ENCODE results near the gene PTGS1. TPM values are rescaled to one million over a fixed set of nuclear protein-coding genes. Genes with fewer than 3 reads are reported as not detected.
A peak's percentile ranks its signal among the peaks of the same experiment; 100 is the strongest.
"Not testable (repeated sequence)": the region's sequence is repeated elsewhere in the genome, so short reads cannot be mapped to it uniquely, and the experiment has no call there.

PTGS1 gene
- total RNA-seq (2012; rRNA removed): 28.4 and 80.4 TPM in 2 replicates

DNA sequence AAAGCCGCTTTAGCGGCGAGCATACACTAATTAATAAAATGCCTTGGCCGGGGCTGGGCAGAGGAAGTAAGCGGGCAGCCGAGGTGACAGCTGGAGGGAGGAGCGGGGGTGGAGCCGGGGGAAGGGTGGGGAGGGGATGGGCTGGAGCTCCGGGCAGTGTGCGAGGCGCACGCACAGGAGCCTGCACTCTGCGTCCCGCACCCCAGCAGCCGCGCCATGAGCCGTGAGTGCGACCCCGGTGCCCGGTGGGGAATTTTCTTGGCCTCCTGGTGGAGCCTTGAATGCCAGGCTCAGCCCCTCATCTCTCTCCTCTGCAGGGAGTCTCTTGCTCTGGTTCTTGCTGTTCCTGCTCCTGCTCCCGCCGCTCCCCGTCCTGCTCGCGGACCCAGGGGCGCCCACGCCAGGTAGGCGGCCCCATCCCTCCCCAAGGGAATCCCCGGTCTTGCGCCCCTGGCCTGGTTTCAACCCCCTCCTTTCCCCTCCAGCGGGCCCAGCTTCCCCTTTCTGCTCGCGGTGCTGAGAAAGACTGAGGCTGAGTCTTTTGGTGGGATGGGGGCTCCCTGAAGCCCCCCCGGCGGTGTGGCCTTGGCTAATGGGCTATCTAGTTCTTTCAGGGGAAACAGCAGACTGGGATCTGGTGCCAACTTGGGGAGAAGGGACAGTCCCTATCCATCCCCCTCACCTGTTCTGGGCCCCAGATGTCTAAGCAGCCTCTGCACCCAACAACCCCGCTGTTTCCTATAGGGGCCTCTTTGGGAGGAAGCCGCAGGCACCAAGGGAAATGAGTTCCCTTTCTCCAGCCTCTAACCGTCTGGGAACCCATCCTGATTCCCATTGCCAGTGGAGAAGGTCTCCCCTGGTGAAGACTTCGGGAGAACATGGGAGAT, at the start of gene PTGS1:
TSS of gene PTGS1 (plus strand) at position 156 of the 887 bp plus-strand sequence. CDS start at position 217, 61 bp downstream.
- Histone ChIP-seq H3K36me3 (ENCODE audit: insufficient read depth, low read length) (no peaks in the 10 kb centered on the region), H3K4me2 (ENCODE audit: low read length) (peak within 1 kb of the TSS; percentile 85), H3K27me3 (ENCODE audit: control insufficient read depth, insufficient read depth, low read length) (no peaks in the 10 kb centered on the region), H3K4me3 (ENCODE audit: low read length) (peak within 1 kb of the TSS; percentile 69), H3K9ac (ENCODE audit: low read depth, low read length) (peak within 1 kb of the TSS; percentile 63), H3K9me3 (replicated peaks; ENCODE audit: low read length) (no peaks in the 10 kb centered on the region), H3K4me1 (ENCODE audit: control insufficient read depth, insufficient read depth, low read length) (peaks cover 36% of the 10 kb centered on the region)

DNA sequence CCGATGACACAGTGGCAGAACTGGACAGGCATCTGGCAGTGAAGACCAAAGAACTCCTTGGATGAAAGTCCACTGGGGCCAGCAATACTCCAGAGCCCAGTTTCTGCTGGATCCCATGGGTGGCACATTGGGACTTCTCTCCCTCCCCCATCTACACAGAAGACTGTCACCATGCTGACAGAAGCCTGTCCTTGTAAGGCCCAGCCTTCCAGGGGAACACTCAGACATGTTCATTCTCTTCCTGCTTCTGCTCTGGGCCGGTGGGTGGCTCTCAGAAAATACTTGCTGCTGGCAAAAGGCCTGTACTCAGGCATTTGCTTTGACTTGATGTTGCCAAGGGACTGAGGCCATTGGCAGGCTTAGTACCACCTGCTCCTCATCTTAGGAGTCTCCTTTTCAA, 48.3 kb upstream of the PTGS1 start:
- Histone ChIP-seq H3K9me3 (replicated peaks; ENCODE audit: low read length) (no peaks in the 10 kb centered on the region), H3K9ac (ENCODE audit: low read depth, low read length) (no peak overlapping the region), H3K4me3 (ENCODE audit: low read length) (no peak overlapping the region), H3K4me2 (ENCODE audit: low read length) (no peak overlapping the region), H3K4me1 (ENCODE audit: control insufficient read depth, insufficient read depth, low read length) (no peaks in the 10 kb centered on the region), H3K36me3 (ENCODE audit: insufficient read depth, low read length) (peaks cover 36% of the 10 kb centered on the region), H3K27me3 (ENCODE audit: control insufficient read depth, insufficient read depth, low read length) (no peaks in the 10 kb centered on the region)

DNA sequence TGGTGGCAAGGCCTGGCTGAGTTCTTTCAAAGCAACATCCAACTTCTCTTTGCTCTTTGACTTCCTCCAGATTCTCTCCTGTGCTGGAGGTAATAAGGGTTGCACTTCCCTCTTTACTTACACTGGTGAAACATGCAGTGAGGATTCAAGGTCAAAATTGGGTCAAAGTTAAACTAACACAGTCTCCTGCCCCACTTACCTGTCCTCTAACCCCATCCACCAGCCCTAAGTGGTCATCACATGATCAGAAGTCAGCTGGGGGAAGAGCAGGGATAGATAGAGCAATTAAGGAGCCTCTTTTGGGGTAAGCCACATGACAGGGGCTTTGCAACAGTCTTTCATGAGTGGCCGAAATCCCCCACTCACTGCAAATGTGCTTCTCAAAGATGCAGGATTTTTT, 46.2 kb upstream of the PTGS1 start:
- H3K27me3 ChIP-seq (ENCODE audit: control insufficient read depth, insufficient read depth, low read length); H3K9me3 ChIP-seq (replicated peaks; ENCODE audit: low read length); H3K9ac ChIP-seq (ENCODE audit: low read depth, low read length); H3K4me3 ChIP-seq (ENCODE audit: low read length); H3K4me2 ChIP-seq (ENCODE audit: low read length); H3K4me1 ChIP-seq (ENCODE audit: control insufficient read depth, insufficient read depth, low read length): not testable (repeated sequence)
- H3K36me3 ChIP-seq (ENCODE audit: insufficient read depth, low read length): peaks cover 36% of the 10 kb centered on the region

GRCh38 chr9:122325124-122325523, 45.7 kb upstream of the PTGS1 start:
- Histone ChIP-seq H3K27me3 (ENCODE audit: control insufficient read depth, insufficient read depth, low read length) (no peaks in the 10 kb centered on the region), H3K9ac (ENCODE audit: low read depth, low read length) (no peak overlapping the region), H3K9me3 (replicated peaks; ENCODE audit: low read length) (no peaks in the 10 kb centered on the region), H3K4me1 (ENCODE audit: control insufficient read depth, insufficient read depth, low read length) (no peaks in the 10 kb centered on the region), H3K36me3 (ENCODE audit: insufficient read depth, low read length) (peaks cover 40% of the 10 kb centered on the region), H3K4me2 (ENCODE audit: low read length) (no peak overlapping the region), H3K4me3 (ENCODE audit: low read length) (no peak overlapping the region)

DNA sequence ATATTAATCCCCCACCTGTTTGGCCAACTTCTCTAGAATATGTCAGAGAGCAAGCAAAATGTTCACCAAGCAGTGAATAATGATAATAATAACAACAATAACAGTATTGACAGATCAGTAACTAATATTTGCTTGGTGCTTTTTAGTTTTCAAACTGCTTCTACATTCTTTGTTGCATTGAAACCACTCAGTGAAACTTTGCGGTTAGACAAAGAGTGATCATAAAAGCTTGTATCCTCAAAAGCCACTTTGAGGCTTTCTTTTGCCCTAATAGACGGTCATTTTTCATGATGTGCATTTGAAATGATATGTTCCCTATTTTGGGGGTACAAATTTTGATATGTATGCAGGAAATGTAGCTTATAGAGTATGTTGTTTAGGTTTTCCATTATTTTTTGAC, 43.6 kb upstream of the PTGS1 start:
- H3K27me3 ChIP-seq (ENCODE audit: control insufficient read depth, insufficient read depth, low read length): no peaks in the 10 kb centered on the region
- H3K9ac ChIP-seq (ENCODE audit: low read depth, low read length): no peak overlapping the region
- no peak overlapping the region for H3K4me2 ChIP-seq (ENCODE audit: low read length)
- H3K4me1 ChIP-seq (ENCODE audit: control insufficient read depth, insufficient read depth, low read length): no peaks in the 10 kb centered on the region
- no peak overlapping the region for H3K4me3 ChIP-seq (ENCODE audit: low read length)
- no peaks in the 10 kb centered on the region for H3K9me3 ChIP-seq (replicated peaks; ENCODE audit: low read length)
- H3K36me3 ChIP-seq (ENCODE audit: insufficient read depth, low read length): peaks cover 41% of the 10 kb centered on the region

- no peaks in the 10 kb centered on the region for H3K9me3 ChIP-seq (replicated peaks; ENCODE audit: low read length)
- H3K27me3 ChIP-seq (ENCODE audit: control insufficient read depth, insufficient read depth, low read length): no peaks in the 10 kb centered on the region
- no peak overlapping the region for H3K4me2 ChIP-seq (ENCODE audit: low read length)
- H3K4me3 ChIP-seq (ENCODE audit: low read length): no peak overlapping the region
- peaks cover 22% of the 10 kb centered on the region for H3K36me3 ChIP-seq (ENCODE audit: insufficient read depth, low read length)
- no peak overlapping the region for H3K9ac ChIP-seq (ENCODE audit: low read depth, low read length)
- no peaks in the 10 kb centered on the region for H3K4me1 ChIP-seq (ENCODE audit: control insufficient read depth, insufficient read depth, low read length)
These were observed 41.2 kb upstream of the PTGS1 start for GRCh38 chr9:122329597-122329996.

DNA sequence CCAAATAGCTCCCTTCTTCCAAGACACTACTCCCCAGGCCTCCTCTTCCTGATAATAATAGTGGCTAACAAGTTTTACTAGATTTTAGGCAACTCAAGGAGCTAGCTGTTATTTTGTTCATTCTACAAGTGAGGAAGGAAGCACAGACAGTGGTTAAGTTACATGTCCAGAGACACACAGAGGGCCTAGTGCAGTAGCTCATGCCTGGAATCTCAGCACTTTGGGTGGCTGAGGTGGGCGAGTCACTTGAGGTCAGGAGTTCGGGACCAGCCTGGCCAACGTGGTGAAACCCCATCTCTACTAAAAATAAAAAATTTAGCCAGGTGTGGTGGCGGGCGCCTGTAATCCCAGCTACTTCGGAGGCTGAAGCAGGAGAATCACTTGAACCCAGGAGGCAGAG, 40.4 kb upstream of the PTGS1 start:
- not testable (repeated sequence) for H3K9ac ChIP-seq (ENCODE audit: low read depth, low read length); H3K27me3 ChIP-seq (ENCODE audit: control insufficient read depth, insufficient read depth, low read length); H3K9me3 ChIP-seq (replicated peaks; ENCODE audit: low read length); H3K4me3 ChIP-seq (ENCODE audit: low read length); H3K4me1 ChIP-seq (ENCODE audit: control insufficient read depth, insufficient read depth, low read length); H3K4me2 ChIP-seq (ENCODE audit: low read length)
- peaks cover 21% of the 10 kb centered on the region for H3K36me3 ChIP-seq (ENCODE audit: insufficient read depth, low read length)

DNA sequence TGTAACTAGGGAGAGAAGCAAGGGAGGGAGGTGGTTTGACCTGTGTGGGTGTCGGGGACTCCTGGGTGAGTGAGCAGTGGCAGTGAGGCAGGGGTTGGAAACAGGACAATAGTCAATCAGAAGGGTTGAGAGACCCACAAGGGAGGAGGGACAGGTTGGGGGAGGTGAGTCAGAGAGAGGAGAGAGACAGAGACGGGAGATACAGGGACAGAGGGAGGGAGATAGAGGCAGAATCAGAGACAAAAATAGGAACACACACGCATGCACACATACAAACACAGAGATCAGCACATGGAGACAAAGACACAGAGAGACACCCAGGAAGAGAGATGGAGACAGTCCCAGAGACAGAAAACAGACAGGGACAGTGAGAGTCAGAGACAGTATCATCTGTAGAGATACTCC, 39.3 kb upstream of the PTGS1 start:
- Histone ChIP-seq H3K9ac (ENCODE audit: low read depth, low read length) (no peak overlapping the region), H3K36me3 (ENCODE audit: insufficient read depth, low read length) (peaks cover 17% of the 10 kb centered on the region), H3K27me3 (ENCODE audit: control insufficient read depth, insufficient read depth, low read length) (no peaks in the 10 kb centered on the region), H3K4me3 (ENCODE audit: low read length) (no peak overlapping the region), H3K4me1 (ENCODE audit: control insufficient read depth, insufficient read depth, low read length) (no peaks in the 10 kb centered on the region), H3K4me2 (ENCODE audit: low read length) (no peak overlapping the region), H3K9me3 (replicated peaks; ENCODE audit: low read length) (no peaks in the 10 kb centered on the region)

DNA sequence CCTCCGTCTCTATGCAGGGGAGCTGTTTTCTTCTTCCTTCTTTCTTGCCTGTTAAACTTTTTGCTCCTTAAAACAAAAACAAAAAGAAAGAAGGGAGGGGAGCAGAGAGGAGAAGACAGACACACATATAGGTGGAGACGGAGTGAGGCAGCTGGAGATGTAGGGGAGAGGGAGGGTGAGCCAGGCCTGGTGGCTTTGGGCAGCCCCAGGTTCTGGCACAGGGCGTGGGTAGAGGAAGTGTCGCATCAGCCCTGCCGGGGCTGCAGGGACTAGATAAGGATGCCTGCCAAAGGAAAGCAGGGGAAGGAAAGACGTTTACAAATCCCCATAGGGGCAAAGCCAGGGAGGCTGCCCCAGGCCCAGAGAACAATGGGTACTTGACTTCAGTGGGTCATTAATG, 38.7 kb upstream of the PTGS1 start:
- no peaks in the 10 kb centered on the region for H3K9me3 ChIP-seq (replicated peaks; ENCODE audit: low read length)
- H3K36me3 ChIP-seq (ENCODE audit: insufficient read depth, low read length): peaks cover 12% of the 10 kb centered on the region
- no peak overlapping the region for H3K4me3 ChIP-seq (ENCODE audit: low read length)
- H3K4me1 ChIP-seq (ENCODE audit: control insufficient read depth, insufficient read depth, low read length): no peaks in the 10 kb centered on the region
- peaks cover 4% of the 10 kb centered on the region for H3K27me3 ChIP-seq (ENCODE audit: control insufficient read depth, insufficient read depth, low read length)
- no peak overlapping the region for H3K4me2 ChIP-seq (ENCODE audit: low read length)
- no peak overlapping the region for H3K9ac ChIP-seq (ENCODE audit: low read depth, low read length)

GRCh38 chr9:122332644-122333043, 38.2 kb upstream of the PTGS1 start:
- Histone ChIP-seq H3K27me3 (ENCODE audit: control insufficient read depth, insufficient read depth, low read length) (peaks cover 9% of the 10 kb centered on the region), H3K9ac (ENCODE audit: low read depth, low read length) (no peak overlapping the region), H3K36me3 (ENCODE audit: insufficient read depth, low read length) (peaks cover 9% of the 10 kb centered on the region), H3K4me1 (ENCODE audit: control insufficient read depth, insufficient read depth, low read length) (no peaks in the 10 kb centered on the region), H3K4me3 (ENCODE audit: low read length) (no peak overlapping the region), H3K9me3 (replicated peaks; ENCODE audit: low read length) (no peaks in the 10 kb centered on the region), H3K4me2 (ENCODE audit: low read length) (no peak overlapping the region)

DNA sequence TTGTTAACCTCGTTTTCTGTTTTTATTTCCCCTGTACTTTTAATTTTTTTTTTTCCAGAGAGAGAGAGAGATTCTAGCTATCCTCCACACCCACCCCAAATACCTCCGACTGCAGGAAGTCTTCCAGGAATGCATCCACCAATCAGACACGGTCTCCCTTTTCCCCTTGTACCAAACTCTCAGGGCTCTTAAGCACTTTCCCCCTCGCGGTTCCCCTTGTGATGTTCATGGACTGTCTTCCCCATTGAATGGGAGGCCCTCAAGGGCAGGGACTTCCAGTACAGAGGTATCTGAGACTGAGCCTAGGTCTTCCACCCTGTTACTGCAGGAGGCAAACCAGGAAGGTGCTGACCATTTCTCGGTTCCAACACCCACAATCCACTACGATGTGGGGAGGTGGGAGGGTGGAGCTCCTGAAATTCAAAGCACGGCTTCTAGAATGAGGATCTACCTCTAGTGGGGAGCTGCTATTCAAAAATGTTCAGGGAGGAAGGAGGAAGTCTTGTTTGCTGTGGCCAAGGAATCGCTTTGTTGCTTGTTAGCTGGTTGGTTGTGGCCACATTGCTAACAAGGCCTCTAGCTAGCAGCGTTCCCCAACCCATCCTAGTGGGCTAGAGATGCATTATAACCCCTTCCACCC, 37.5 kb upstream of the PTGS1 start:
- H3K36me3 ChIP-seq (ENCODE audit: insufficient read depth, low read length): peaks cover 9% of the 10 kb centered on the region
- H3K9me3 ChIP-seq (replicated peaks; ENCODE audit: low read length): no peaks in the 10 kb centered on the region
- no peak overlapping the region for H3K4me3 ChIP-seq (ENCODE audit: low read length)
- no peaks in the 10 kb centered on the region for H3K4me1 ChIP-seq (ENCODE audit: control insufficient read depth, insufficient read depth, low read length)
- H3K4me2 ChIP-seq (ENCODE audit: low read length): no peak overlapping the region
- H3K9ac ChIP-seq (ENCODE audit: low read depth, low read length): no peak overlapping the region
- peaks cover 14% of the 10 kb centered on the region for H3K27me3 ChIP-seq (ENCODE audit: control insufficient read depth, insufficient read depth, low read length)

- Histone ChIP-seq H3K4me2 (ENCODE audit: low read length) (no peak overlapping the region), H3K27me3 (ENCODE audit: control insufficient read depth, insufficient read depth, low read length) (peaks cover 14% of the 10 kb centered on the region), H3K36me3 (ENCODE audit: insufficient read depth, low read length) (peaks cover 2% of the 10 kb centered on the region), H3K9ac (ENCODE audit: low read depth, low read length) (no peak overlapping the region), H3K9me3 (replicated peaks; ENCODE audit: low read length) (no peaks in the 10 kb centered on the region), H3K4me1 (ENCODE audit: control insufficient read depth, insufficient read depth, low read length) (no peaks in the 10 kb centered on the region), H3K4me3 (ENCODE audit: low read length) (no peak overlapping the region)
These were observed 35.9 kb upstream of the PTGS1 start for GRCh38 chr9:122334916-122335315.

All from skeletal muscle satellite cell (primary cell).